HG03060 (cell line): ENCODE data around the gene LMTK2.

ENCODE experiments used
- ATAC-seq: cut with Tn5 transposase; IDR thresholded peaks from one replicate; pipeline ENCODE4 v1.9.1; 2021; ENCODE audit warnings: low read depth, moderate number of reproducible peaks; ENCODE audit not compliant: unreplicated experiment

The LMTK2 gene

GRCh38 chr7:98106647-98107312 is at the start of gene LMTK2:
Gene LMTK2 (plus strand): TSS chr7:98106862. CDS start chr7:98107178, 316 bp downstream.
- peak; percentile 92 for ATAC-seq

GRCh38 chr7:98057157-98057556 is 49.5 kb upstream of the LMTK2 start:
- no peak for ATAC-seq

DNA sequence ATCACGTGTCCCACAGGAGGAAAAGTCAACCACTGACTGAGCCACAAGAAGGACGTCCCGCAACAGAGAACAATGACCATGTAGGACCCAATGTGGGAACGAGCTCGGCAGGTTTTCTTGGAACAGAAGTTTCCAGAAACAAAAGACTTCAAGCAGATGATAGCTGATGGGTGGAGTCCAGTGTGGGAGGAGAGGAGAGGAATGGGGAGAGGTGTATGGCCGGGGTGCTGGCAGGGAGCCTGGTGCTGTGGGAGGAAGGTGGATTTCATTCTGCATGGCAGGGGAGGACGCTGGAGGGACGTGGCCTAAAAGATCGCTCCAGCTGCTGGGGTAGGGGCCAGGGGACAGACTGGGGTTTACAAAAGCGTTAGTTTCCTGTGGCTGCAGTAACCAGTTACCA is 48.5 kb upstream of the LMTK2 start:
- no peak for ATAC-seq

GRCh38 chr7:98064233-98064632 is 42.4 kb upstream of the LMTK2 start:
- no peak for ATAC-seq

- no peak for ATAC-seq
Observed at GRCh38 chr7:98066208-98066607, 40.5 kb upstream of the LMTK2 start.

DNA sequence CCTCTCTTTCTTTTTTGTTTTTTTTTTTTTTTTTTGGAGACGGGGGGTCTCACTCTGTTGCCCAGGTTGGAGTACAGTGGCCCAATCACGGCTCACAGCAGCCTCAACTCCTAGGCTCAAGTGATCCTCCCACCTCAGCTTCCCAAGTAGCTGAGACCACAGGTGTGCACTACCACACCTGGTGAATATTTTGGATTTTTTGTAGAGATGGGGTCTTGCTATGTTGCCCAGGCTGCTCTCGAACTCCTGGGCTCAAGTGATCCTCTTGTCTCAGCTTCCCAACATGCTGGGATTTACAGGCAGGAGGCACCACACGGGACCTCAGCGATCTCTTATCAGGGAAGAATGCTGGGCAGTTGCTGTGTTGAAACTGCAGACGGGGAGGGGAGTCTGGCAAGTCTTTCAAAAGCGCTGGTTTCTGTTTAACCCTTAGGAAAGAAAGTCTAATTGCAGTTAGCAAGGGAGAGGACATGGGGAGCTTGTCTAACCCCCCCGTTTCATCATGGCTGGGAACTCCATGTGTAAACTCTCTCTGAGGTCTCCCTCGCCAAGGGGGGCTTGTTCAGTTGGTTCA is 39.6 kb upstream of the LMTK2 start:
- ATAC-seq = no peak

DNA sequence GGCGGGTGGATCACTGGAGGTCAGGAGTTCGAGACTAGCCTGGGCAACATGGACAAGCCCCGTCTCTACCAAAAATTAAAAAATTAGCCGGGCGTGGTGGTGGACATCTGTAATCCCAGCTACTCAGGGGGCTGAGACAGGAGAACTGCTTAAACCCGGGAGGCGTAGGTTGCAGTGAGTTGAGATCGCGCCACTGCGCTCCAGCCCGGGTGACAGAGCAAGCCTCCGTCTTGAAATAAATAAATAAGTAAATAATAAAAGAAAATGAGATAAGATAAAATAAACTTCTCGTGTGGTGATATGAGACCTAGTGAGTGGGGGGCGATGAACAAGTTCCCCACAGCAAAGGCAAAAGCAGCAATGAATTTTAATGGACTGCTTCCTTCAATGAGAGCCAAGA is 33.6 kb upstream of the LMTK2 start:
- no peak for ATAC-seq

- ATAC-seq = no peak
Observed at GRCh38 chr7:98075801-98076200, 30.9 kb upstream of the LMTK2 start.

GRCh38 chr7:98077762-98078161 is 28.9 kb upstream of the LMTK2 start:
- no peak for ATAC-seq

DNA sequence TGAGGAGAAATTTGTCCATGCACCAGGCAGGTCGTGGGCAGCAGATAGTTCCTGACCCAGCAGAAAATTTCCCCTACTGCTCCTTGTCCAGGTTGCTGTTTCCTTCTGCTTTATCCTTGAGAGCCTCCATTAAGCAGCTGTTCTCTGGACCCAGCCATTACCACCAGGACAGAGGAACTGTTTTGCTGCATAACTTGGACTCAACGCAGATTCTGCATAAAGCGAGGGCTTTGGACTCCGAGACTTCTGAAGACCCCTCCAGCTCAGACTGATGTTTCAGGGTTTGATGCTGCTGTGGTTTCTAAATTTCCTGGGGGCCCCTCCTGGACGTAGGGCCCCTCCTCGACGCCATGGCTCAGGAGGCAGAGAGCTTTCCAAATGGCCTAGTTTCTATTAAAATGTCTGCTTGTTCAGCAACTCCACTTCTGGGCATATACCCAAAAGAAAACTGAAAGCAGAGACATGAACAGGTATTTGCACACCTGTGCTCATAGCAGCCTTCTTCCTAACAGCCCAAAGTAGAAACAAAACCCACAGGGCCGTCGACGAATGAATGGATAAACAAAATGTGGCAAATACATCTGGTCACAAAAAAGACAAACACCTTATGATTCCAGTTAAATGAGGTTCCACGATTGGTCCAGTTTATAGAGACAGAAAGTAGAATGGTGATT is 28.3 kb upstream of the LMTK2 start:
- no peak for ATAC-seq

DNA sequence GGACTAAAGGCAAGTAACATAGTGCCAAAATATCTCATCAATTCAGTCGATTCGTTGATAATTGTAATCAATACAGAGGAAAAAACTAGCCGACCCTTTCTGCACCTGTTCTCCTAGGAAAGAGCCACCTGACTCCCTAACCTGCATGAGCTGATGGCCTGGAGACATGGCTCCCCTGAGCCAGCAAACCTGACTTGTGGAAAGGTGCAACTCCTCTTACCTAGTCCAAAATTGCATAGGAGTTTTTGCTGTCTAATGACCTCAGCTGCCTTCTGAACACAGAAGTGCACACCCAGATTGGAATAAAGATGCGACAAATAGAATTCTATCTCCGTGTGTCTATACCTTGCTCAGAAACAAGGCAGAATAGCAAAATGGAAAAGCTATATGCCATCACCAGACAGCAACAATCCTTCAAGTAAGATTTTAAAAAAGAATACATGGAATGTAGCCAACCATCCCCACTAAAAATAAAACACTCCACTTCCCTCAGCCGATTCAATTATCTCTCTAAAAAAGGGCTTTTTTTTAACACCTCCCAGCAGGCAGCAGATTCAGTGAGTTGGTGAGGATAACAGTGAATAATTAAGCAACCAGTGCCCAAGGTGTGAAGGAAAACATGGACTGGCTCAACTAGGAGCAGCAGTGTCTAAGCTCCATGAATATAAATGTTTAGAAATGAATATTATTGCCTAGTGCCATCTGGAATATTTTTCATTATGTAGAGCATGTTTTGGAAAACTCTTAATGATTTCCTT is 26.6 kb upstream of the LMTK2 start:
- no peak for ATAC-seq

DNA sequence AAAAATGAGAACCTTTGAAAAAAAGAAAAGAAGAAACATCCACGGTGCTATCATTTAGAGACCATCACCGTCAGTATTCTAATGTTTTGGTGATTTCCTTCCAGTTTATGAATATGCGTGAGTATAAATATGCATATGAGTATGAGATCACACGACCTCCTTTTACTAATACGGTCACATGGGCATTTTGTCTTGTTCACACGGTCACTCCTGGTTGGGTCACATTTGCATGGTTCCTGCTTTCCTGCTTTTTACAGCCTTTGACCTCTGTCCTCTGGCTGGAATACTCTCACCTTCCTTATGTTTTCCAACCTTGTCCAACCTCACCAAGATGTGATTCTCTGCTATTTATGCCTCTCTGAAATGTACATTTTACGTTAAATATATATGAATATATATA is 25.3 kb upstream of the LMTK2 start:
- ATAC-seq = no peak

DNA sequence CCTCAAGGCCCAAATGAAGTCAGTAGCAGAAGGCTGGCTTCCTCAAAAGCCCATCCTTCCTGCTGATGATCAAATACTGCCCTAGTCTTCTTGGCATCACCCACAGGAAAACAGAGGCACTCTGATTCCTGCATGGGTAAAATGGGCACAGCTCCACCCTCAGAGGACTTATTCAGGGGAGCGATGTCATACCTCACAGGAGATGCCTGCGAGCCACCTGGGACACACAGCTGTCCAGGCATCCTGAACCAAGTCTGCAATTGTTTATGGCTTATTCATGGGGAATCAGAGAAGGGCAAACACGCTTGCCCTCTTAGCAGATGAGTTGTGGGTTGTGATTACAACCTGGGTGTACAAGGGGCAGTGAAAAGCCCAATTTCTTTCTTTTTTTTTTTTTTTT is 22.0 kb upstream of the LMTK2 start:
- no peak for ATAC-seq

- no peak for ATAC-seq
Observed at GRCh38 chr7:98085674-98086073, 21.0 kb upstream of the LMTK2 start.

- no peak for ATAC-seq
Observed at GRCh38 chr7:98086281-98086718, 20.4 kb upstream of the LMTK2 start.

- no peak for ATAC-seq
Observed at GRCh38 chr7:98088109-98088508, 18.6 kb upstream of the LMTK2 start.

GRCh38 chr7:98090116-98090515 is 16.5 kb upstream of the LMTK2 start:
- no peak for ATAC-seq

DNA sequence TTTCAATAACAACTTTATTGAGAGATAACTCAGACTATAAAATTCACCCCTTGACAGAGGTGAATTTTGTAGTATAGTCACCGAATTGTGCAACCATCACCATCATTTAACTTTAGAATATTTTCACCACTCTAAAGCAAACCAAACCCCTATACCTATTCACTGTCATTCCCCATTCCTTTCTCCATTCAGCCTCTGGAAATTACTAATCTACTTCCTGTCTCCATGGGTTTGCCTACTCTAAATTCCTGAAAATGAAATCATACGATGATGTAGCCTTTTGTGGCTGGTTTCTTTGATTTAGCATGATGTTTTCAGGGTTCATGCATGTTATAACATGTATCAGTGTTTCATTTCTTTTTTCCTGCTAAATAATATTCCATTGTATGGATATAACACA is 15.6 kb upstream of the LMTK2 start:
- no peak for ATAC-seq

GRCh38 chr7:98091523-98091922 is 15.1 kb upstream of the LMTK2 start:
- ATAC-seq = no peak

DNA sequence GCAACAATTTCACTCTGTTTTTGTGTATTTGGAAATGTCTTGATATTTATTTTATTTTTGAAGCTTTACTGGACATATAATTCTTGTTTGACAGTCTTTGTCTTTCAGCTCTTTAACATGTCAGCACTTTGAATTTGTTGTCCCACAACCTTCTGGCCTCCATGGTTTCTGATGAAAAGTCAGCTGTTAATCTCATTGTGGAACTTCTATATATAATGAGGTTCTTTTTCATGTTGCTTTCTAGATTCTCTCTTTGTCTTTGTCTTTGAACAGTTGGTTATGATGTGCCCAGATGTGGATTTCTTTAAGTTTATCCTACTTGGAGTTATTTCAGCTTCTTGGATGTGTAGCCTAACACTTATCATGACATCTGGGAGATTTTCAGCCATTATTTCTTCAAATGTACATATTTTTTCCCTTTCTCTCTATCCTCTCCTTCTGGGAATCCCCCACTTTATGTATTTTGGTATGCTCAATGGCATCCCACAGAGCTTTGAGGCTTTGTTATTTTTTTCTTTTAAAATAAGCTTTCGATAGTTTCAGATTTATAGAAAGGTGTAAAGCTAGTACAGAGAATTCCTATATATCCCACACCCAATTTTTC is 9.5 kb upstream of the LMTK2 start:
- ATAC-seq = no peak

GRCh38 chr7:98100088-98100487 is 6.6 kb upstream of the LMTK2 start:
- no peak for ATAC-seq
